HK-2 (cell line): Measurements from ENCODE around the gene PTPN6.

Experiments
- DNase-seq: peaks from one replicate; pipeline ENCODE4 v3.0.0-alpha.2; 2018; ENCODE audit not compliant: unreplicated experiment

The PTPN6 gene

DNA sequence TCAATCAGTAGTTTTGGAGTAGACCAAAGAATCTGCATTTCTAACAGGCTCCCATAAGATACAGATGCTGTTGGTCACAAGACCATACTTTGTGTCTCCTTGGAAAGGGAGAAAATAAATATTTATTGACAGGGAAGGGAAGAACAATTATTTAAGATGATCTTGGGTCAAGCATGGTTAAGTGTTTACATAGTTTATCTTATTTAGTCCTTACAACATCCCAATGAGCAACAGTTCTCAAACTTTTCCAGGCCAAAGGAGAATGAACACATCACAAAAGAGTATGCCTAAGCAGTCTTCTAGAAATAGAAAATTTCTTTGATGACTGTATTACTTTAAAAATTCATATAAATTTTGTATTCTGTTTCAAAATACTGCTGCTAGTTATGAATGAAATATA lies 58.4 kb downstream of the PTPN6 start:
- DNase-seq, result no peak
